KMS-11 (cell line): ENCODE data around the gene TFEB.

ENCODE experiments used
- H2AFZ ChIP-seq: fragments of 200-600 bp; sonication (generic); 2 replicates; pipeline ENCODE4 v1.6.1; 2016; ENCODE audit warnings: antibody characterized with exemption, mixed run types, low read depth
- H3K27ac ChIP-seq: fragments of 200-600 bp; sonication (generic); 2 replicates; pipeline ENCODE4 v1.6.1; 2016; ENCODE audit warnings: mild to moderate bottlenecking, mixed run types
- H3K27me3 ChIP-seq: fragments of 200-600 bp; sonication (generic); 2 replicates; pipeline ENCODE4 v1.6.1; 2017; ENCODE audit warnings: mild to moderate bottlenecking, low read depth, mixed run types, moderate library complexity; ENCODE audit not compliant: insufficient read depth
- H3K36me3 ChIP-seq: fragments of 200-600 bp; sonication (generic); 2 replicates; pipeline ENCODE4 v1.6.1; 2017; ENCODE audit warnings: mild to moderate bottlenecking, mixed run types; ENCODE audit not compliant: insufficient read depth
- H3K4me1 ChIP-seq: fragments of 200-600 bp; sonication (generic); 2 replicates; pipeline ENCODE4 v1.6.1; 2016; ENCODE audit warnings: mild to moderate bottlenecking, low read depth, mixed run types; ENCODE audit not compliant: poor library complexity, severe bottlenecking
- H3K4me2 ChIP-seq: fragments of 200-600 bp; sonication (generic); 2 replicates; pipeline ENCODE4 v1.7.0; 2016; ENCODE audit warnings: mild to moderate bottlenecking, mixed run types
- H3K4me3 ChIP-seq: fragments of 200-600 bp; sonication (generic); IDR thresholded peaks from 2 replicates; pipeline ENCODE4 v1.6.1; 2017; ENCODE audit warnings: low read depth, low read length, mixed read lengths; ENCODE audit not compliant: insufficient read depth
- H3K79me2 ChIP-seq: fragments of 200-600 bp; sonication (generic); 2 replicates; pipeline ENCODE4 v1.6.1; 2016; ENCODE audit warnings: low read depth, mixed run types; ENCODE audit not compliant: insufficient read depth
- H3K9ac ChIP-seq: fragments of 200-600 bp; sonication (generic); 2 replicates; pipeline ENCODE4 v1.6.1; 2016; ENCODE audit warnings: mild to moderate bottlenecking, mixed run types
- H4K20me1 ChIP-seq: fragments of 200-600 bp; sonication (generic); 2 replicates; pipeline ENCODE4 v1.6.1; 2016; ENCODE audit warnings: mild to moderate bottlenecking, mixed run types; ENCODE audit not compliant: insufficient read depth
- TF ChIP-seq, protein P1 (sequence below): fragments of 200-600 bp; sonication (generic); conservative IDR thresholded peaks from 2 replicates; pipeline ENCODE4 v1.6.1; 2017; ENCODE audit warnings: low read depth, mild to moderate bottlenecking, antibody characterized with exemption, low read length, moderate library complexity, mixed read lengths

Gene TFEB

DNA sequence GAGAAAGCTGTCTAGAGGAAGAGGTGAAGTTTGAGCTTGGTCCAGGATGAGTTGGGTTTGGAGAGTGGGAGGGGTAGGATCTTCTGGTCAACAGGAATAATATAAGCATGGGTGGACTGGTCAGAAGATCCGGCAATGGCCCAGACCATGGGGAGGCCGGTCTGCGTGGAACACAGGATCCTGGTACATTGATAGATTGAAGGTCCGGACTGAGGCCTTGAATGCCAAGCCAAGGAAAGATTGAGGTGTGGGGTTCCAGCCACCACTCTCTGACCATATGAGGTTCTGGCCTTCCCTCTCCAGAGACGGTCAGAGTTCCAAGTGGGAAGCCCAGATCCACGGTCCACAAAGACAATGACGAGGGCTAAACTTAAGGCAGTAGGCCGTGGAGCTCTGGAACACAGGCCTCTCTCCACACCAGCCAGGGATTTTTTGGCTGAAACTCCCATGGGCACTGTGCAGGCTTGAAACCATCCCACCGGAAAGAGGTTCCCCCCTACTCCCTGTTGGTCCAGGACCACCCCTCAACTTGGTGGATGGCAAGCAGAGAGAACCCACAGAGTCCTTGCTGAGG, 94.0 kb downstream of the TFEB start:
- H3K9ac ChIP-seq, result no peak overlapping the region
- no peak overlapping the region for H3K4me2 ChIP-seq
- TF ChIP-seq, protein P1, sequence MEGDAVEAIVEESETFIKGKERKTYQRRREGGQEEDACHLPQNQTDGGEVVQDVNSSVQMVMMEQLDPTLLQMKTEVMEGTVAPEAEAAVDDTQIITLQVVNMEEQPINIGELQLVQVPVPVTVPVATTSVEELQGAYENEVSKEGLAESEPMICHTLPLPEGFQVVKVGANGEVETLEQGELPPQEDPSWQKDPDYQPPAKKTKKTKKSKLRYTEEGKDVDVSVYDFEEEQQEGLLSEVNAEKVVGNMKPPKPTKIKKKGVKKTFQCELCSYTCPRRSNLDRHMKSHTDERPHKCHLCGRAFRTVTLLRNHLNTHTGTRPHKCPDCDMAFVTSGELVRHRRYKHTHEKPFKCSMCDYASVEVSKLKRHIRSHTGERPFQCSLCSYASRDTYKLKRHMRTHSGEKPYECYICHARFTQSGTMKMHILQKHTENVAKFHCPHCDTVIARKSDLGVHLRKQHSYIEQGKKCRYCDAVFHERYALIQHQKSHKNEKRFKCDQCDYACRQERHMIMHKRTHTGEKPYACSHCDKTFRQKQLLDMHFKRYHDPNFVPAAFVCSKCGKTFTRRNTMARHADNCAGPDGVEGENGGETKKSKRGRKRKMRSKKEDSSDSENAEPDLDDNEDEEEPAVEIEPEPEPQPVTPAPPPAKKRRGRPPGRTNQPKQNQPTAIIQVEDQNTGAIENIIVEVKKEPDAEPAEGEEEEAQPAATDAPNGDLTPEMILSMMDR, result no peak
- H3K27me3 ChIP-seq, result peaks cover 66% of the 10 kb centered on the region; the same call in 1 of the 2 replicates
- H3K4me3 ChIP-seq, result no peak overlapping the region
- no peaks in the 10 kb centered on the region for H3K4me1 ChIP-seq
- H4K20me1 ChIP-seq, result no peaks in the 10 kb centered on the region
- H3K79me2 ChIP-seq, result no peaks in the 10 kb centered on the region
- no peak overlapping the region for H2AFZ ChIP-seq
- H3K36me3 ChIP-seq, result no peaks in the 10 kb centered on the region
- no peak overlapping the region for H3K27ac ChIP-seq

DNA sequence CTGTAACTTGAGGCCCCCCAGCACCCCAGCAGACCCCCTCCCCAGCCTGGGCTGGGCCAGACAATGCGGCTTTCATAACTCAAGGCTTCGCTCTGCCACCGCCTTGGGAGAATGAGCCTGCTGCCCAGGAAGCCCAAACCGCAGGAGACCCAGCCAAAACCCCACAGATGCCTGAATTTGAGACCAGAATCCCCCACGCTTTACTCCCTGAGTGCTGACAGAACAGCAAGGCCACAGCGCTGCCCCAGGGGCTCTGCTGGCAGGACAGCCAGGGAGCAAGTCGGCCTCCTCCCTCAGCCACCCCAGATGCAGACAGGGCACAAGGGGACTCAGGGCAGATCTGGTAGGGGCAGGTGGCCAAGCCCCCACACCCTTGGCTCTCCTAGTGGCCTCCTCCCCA, 95.0 kb downstream of the TFEB start:
- Histone ChIP-seq H3K36me3 (no peaks in the 10 kb centered on the region), H3K27ac (no peak overlapping the region), H3K4me1 (no peaks in the 10 kb centered on the region), H3K4me3 (no peak overlapping the region), H3K79me2 (no peaks in the 10 kb centered on the region), H4K20me1 (no peaks in the 10 kb centered on the region), H3K27me3 (peaks cover 56% of the 10 kb centered on the region; the same call in 1 of the 2 replicates), H3K4me2 (no peak overlapping the region), H3K9ac (no peak overlapping the region), H2AFZ (no peak overlapping the region)
- TF ChIP-seq, protein P1, result no peak

GRCh38 chr6:41639809-41640371, 95.5 kb downstream of the TFEB start:
- Histone ChIP-seq H3K9ac (no peak overlapping the region), H3K36me3 (no peaks in the 10 kb centered on the region), H3K4me3 (no peak overlapping the region), H3K27me3 (peaks cover 54% of the 10 kb centered on the region; the same call in 1 of the 2 replicates), H3K4me1 (no peaks in the 10 kb centered on the region), H2AFZ (no peak overlapping the region), H3K79me2 (no peaks in the 10 kb centered on the region), H3K4me2 (no peak overlapping the region), H4K20me1 (no peaks in the 10 kb centered on the region), H3K27ac (no peak overlapping the region)
- TF ChIP-seq, protein P1, result no peak

- Histone ChIP-seq H3K27ac (no peak overlapping the region), H3K27me3 (peaks cover 47% of the 10 kb centered on the region; the same call in 1 of the 2 replicates), H3K4me2 (no peak overlapping the region), H3K36me3 (no peaks in the 10 kb centered on the region), H3K9ac (no peak overlapping the region), H3K4me1 (no peaks in the 10 kb centered on the region), H4K20me1 (no peaks in the 10 kb centered on the region), H3K79me2 (no peaks in the 10 kb centered on the region), H3K4me3 (no peak overlapping the region), H2AFZ (no peak overlapping the region)
- TF ChIP-seq, protein P1, result no peak
These were observed 96.2 kb downstream of the TFEB start for GRCh38 chr6:41638935-41639808.
